ES-I3 (cell line): ENCODE results near the gene ATP2B3.

Source experiments
- H3K36me3 ChIP-seq: 2 replicates; pipeline ENCODE4 v1.6.1; 2013; ENCODE audit warnings: mild to moderate bottlenecking, low read length, control low read depth, moderate library complexity; ENCODE audit not compliant: insufficient read depth
- H3K4me1 ChIP-seq: 2 replicates; pipeline ENCODE4 v1.6.1; 2013; ENCODE audit warnings: mild to moderate bottlenecking, control low read depth, low read length; ENCODE audit not compliant: insufficient read depth
- H3K9ac ChIP-seq: 2 replicates; pipeline ENCODE4 v1.6.1; 2013; ENCODE audit warnings: low read depth, mild to moderate bottlenecking, low read length, moderate library complexity
- H3K9me3 ChIP-seq: 2 replicates; pipeline ENCODE4 v1.6.1; 2013; ENCODE audit warnings: mild to moderate bottlenecking, low read length, moderate library complexity; ENCODE audit not compliant: control insufficient read depth, insufficient read depth

The ATP2B3 gene

GRCh38 chrX:153478746-153479145 is 38.7 kb upstream of the ATP2B3 start:
- Histone ChIP-seq H3K9ac (no peak overlapping the region), H3K9me3 (no peaks in the 10 kb centered on the region), H3K36me3 (no peaks in the 10 kb centered on the region), H3K4me1 (peaks cover 27% of the 10 kb centered on the region)

GRCh38 chrX:153481043-153481442 is 36.4 kb upstream of the ATP2B3 start:
- Histone ChIP-seq H3K4me1 (peaks cover 23% of the 10 kb centered on the region), H3K9ac (no peak overlapping the region), H3K36me3 (no peaks in the 10 kb centered on the region), H3K9me3 (no peaks in the 10 kb centered on the region)

- H3K9me3 ChIP-seq = no peaks in the 10 kb centered on the region
These were observed 34.9 kb upstream of the ATP2B3 start for GRCh38 chrX:153482376-153483015.

GRCh38 chrX:153485396-153486080 is 31.9 kb upstream of the ATP2B3 start:
- no peak overlapping the region for H3K9ac ChIP-seq
- no peaks in the 10 kb centered on the region for H3K36me3 ChIP-seq
- H3K4me1 ChIP-seq = peaks cover 5% of the 10 kb centered on the region; the same call in 1 of the 2 replicates
- no peaks in the 10 kb centered on the region for H3K9me3 ChIP-seq

More at GRCh38 chrX:153482376-153483015, 34.9 kb upstream of the ATP2B3 start:
- Histone ChIP-seq H3K4me1 (peaks cover 8% of the 10 kb centered on the region), H3K36me3 (no peaks in the 10 kb centered on the region), H3K9ac (no peak overlapping the region)

- H3K9ac ChIP-seq = no peak overlapping the region
- no peaks in the 10 kb centered on the region for H3K9me3 ChIP-seq
- H3K4me1 ChIP-seq = peaks cover 5% of the 10 kb centered on the region; the same call in 1 of the 2 replicates
- no peaks in the 10 kb centered on the region for H3K36me3 ChIP-seq
These were observed 31.3 kb upstream of the ATP2B3 start for GRCh38 chrX:153486171-153486570.

GRCh38 chrX:153487590-153488071 is 29.8 kb upstream of the ATP2B3 start:
- Histone ChIP-seq H3K9me3 (no peaks in the 10 kb centered on the region), H3K36me3 (no peaks in the 10 kb centered on the region), H3K4me1 (peaks cover 15% of the 10 kb centered on the region; the same call in 1 of the 2 replicates), H3K9ac (no peak overlapping the region)

GRCh38 chrX:153488231-153488914 is 29.1 kb upstream of the ATP2B3 start:
- H3K9ac ChIP-seq = no peak overlapping the region
- H3K4me1 ChIP-seq = peaks cover 22% of the 10 kb centered on the region; the same call in 1 of the 2 replicates
- no peaks in the 10 kb centered on the region for H3K36me3 ChIP-seq
- H3K9me3 ChIP-seq = no peaks in the 10 kb centered on the region

- Histone ChIP-seq H3K4me1 (peaks cover 33% of the 10 kb centered on the region; the same call in 1 of the 2 replicates), H3K36me3 (no peaks in the 10 kb centered on the region), H3K9me3 (no peaks in the 10 kb centered on the region), H3K9ac (no peak overlapping the region)
These were observed 27.1 kb upstream of the ATP2B3 start for GRCh38 chrX:153490217-153490930.

GRCh38 chrX:153491351-153491914 is 26.0 kb upstream of the ATP2B3 start:
- no peaks in the 10 kb centered on the region for H3K36me3 ChIP-seq
- no peak overlapping the region for H3K9ac ChIP-seq
- no peaks in the 10 kb centered on the region for H3K9me3 ChIP-seq
- H3K4me1 ChIP-seq = peaks cover 35% of the 10 kb centered on the region; the same call in 1 of the 2 replicates

- no peaks in the 10 kb centered on the region for H3K36me3 ChIP-seq
- H3K9me3 ChIP-seq = no peaks in the 10 kb centered on the region
- no peak overlapping the region for H3K9ac ChIP-seq
- H3K4me1 ChIP-seq = peaks cover 35% of the 10 kb centered on the region; the same call in 1 of the 2 replicates
These were observed 25.5 kb upstream of the ATP2B3 start for GRCh38 chrX:153491918-153492317.

- Histone ChIP-seq H3K4me1 (peaks cover 35% of the 10 kb centered on the region; the same call in 1 of the 2 replicates), H3K36me3 (no peaks in the 10 kb centered on the region), H3K9ac (no peak overlapping the region), H3K9me3 (no peaks in the 10 kb centered on the region)
These were observed 24.9 kb upstream of the ATP2B3 start for GRCh38 chrX:153492543-153492942.

- H3K4me1 ChIP-seq = peaks cover 31% of the 10 kb centered on the region; the same call in 1 of the 2 replicates
- H3K36me3 ChIP-seq = no peaks in the 10 kb centered on the region
- no peak overlapping the region for H3K9ac ChIP-seq
- H3K9me3 ChIP-seq = no peaks in the 10 kb centered on the region
These were observed 24.4 kb upstream of the ATP2B3 start for GRCh38 chrX:153493085-153493484.

GRCh38 chrX:153494061-153494460 is 23.4 kb upstream of the ATP2B3 start:
- peaks cover 30% of the 10 kb centered on the region; the same call in 1 of the 2 replicates for H3K4me1 ChIP-seq

More at GRCh38 chrX:153494061-153494460, 23.4 kb upstream of the ATP2B3 start:
- Histone ChIP-seq H3K9ac (no peak overlapping the region), H3K36me3 (no peaks in the 10 kb centered on the region), H3K9me3 (no peaks in the 10 kb centered on the region)
